ENCODE measurements around the gene ANGPTL7. TPM values are rescaled to one million over a fixed set of nuclear protein-coding genes. Genes with fewer than 3 reads are reported as not detected.

Gene ANGPTL7
- total RNA-seq, 1 donor from 2014 or later: not detected

DNA sequence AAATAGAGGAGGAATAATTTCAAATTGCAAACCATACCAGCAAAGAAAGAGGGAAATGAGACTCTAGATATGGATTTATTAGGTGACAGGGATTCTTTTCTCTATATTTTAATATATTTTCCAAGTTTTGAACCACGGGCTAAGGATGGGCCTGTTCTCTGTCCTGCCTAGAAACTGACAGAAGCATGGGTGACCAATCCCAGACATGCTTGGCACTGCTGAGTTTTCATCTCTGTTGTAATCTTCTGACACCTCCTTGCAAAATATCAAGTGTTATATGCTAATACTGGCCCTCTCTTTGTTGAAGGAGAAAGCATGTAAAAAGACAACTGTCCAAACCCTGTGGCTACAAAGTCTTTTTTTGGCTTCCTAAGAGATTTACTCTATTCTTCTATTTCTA, 774 bp upstream of the ANGPTL7 start:
- TF ChIP-seq, protein P1, sequence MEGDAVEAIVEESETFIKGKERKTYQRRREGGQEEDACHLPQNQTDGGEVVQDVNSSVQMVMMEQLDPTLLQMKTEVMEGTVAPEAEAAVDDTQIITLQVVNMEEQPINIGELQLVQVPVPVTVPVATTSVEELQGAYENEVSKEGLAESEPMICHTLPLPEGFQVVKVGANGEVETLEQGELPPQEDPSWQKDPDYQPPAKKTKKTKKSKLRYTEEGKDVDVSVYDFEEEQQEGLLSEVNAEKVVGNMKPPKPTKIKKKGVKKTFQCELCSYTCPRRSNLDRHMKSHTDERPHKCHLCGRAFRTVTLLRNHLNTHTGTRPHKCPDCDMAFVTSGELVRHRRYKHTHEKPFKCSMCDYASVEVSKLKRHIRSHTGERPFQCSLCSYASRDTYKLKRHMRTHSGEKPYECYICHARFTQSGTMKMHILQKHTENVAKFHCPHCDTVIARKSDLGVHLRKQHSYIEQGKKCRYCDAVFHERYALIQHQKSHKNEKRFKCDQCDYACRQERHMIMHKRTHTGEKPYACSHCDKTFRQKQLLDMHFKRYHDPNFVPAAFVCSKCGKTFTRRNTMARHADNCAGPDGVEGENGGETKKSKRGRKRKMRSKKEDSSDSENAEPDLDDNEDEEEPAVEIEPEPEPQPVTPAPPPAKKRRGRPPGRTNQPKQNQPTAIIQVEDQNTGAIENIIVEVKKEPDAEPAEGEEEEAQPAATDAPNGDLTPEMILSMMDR (IDR thresholded peaks at IDR 0.05; ENCODE audit: insufficient read depth, low read length, poor library complexity, severe bottlenecking): no peak

DNA sequence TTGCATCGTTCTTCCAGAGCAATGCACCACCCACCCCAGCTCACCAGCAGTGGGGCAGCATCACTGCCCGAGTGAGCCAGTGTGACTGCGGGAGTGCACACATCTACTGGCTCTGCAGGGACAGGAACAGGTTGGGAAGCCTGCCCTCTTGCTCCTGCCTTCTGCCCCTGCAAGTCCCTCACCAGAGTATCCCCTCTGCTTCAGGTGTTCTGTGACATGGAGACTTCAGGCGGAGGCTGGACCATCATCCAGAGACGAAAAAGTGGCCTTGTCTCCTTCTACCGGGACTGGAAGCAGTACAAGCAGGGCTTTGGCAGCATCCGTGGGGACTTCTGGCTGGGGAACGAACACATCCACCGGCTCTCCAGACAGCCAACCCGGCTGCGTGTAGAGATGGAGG, 4.2 kb downstream of the ANGPTL7 start:
- TF ChIP-seq, protein P1 (IDR thresholded peaks at IDR 0.05; ENCODE audit: insufficient read depth, low read length, poor library complexity, severe bottlenecking): no peak
- Histone ChIP-seq H3K36me3 (ENCODE audit: control insufficient read depth, insufficient read depth, low read length) (peaks cover 2% of the 10 kb centered on the region), H3K27me3 (ENCODE audit: control insufficient read depth, insufficient read depth, low read length) (no peaks in the 10 kb centered on the region), H3K4me3 (ENCODE audit: low read depth, low read length) (no peak overlapping the region)
- no peak for DNase-seq (ENCODE audit: low read depth)

More for the DNA sequence above, 774 bp upstream of the ANGPTL7 start:
- H3K4me3 ChIP-seq (ENCODE audit: low read depth, low read length): no peak overlapping the region
- no peak for DNase-seq (ENCODE audit: low read depth)
- peaks cover under 1% of the 10 kb centered on the region for H3K36me3 ChIP-seq (ENCODE audit: control insufficient read depth, insufficient read depth, low read length)
- no peaks in the 10 kb centered on the region for H3K27me3 ChIP-seq (ENCODE audit: control insufficient read depth, insufficient read depth, low read length)

DNA sequence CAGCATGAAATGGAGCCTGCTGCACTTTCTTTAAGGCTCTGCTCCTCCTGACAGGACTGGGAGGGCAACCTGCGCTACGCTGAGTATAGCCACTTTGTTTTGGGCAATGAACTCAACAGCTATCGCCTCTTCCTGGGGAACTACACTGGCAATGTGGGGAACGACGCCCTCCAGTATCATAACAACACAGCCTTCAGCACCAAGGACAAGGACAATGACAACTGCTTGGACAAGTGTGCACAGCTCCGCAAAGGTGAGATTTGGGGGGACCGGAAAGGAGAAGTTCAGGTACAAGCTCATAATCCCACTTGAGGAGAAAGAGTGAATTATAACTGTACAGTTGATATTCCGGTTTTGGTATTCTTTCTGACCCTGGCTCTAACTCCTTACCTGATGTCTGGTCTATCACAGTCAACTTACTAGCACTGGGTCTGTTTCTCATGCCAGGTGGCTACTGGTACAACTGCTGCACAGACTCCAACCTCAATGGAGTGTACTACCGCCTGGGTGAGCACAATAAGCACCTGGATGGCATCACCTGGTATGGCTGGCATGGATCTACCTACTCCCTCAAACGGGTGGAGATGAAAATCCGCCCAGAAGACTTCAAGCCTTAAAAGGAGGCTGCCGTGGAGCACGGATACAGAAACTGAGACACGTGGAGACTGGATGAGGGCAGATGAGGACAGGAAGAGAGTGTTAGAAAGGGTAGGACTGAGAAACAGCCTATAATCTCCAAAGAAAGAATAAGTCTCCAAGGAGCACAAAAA, 5.4 kb downstream of the ANGPTL7 start:
- H3K36me3 ChIP-seq (ENCODE audit: control insufficient read depth, insufficient read depth, low read length): peaks cover 2% of the 10 kb centered on the region
- H3K4me3 ChIP-seq (ENCODE audit: low read depth, low read length): no peak overlapping the region
- DNase-seq (ENCODE audit: low read depth): no peak
- no peaks in the 10 kb centered on the region for H3K27me3 ChIP-seq (ENCODE audit: control insufficient read depth, insufficient read depth, low read length)
- TF ChIP-seq, protein P1 (IDR thresholded peaks at IDR 0.05; ENCODE audit: insufficient read depth, low read length, poor library complexity, severe bottlenecking): no peak

DNA sequence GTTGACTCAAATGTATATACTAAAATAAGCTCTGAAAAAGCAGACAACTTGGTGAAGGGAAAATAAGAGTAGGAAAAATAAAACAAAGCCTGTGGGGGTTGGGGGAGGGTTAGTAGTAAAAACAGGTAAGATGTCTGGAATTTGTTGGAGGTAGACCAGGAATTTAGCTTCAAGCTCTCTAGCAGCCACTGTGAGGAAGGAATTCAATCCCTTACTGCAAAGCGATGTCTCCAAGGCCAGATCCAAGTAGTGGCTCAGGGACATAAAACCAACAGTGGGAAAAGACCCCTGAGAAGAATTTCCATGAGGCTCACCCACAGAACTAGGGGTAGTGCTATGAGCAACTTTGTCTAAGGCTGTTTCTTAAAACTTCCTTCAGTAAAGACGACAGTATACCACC, 7.8 kb downstream of the ANGPTL7 start:
- DNase-seq (ENCODE audit: low read depth): no peak
- H3K27me3 ChIP-seq (ENCODE audit: control insufficient read depth, insufficient read depth, low read length): no peaks in the 10 kb centered on the region
- TF ChIP-seq, protein P1 (IDR thresholded peaks at IDR 0.05; ENCODE audit: insufficient read depth, low read length, poor library complexity, severe bottlenecking): no peak
- peaks cover 2% of the 10 kb centered on the region for H3K36me3 ChIP-seq (ENCODE audit: control insufficient read depth, insufficient read depth, low read length)
- no peak overlapping the region for H3K4me3 ChIP-seq (ENCODE audit: low read depth, low read length)

DNA sequence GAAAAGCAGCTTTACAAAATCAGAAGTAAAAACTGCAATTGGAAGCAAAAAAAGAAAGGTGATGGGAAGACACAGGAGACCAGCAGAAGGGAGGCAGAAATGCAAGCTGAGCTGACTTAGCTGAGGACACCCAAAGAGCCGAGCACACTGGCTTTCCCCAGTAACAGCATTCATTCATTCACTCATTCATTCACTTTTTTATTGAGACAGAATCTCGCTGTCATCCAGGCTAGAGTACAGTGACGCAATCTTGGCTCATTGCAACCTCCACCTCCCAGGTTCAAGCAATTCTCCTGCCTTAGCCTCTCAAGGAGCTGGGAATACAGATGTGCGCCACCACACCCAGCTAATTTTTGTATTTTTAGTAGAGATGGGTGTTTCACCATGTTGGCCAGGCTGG, 8.2 kb downstream of the ANGPTL7 start:
- no peak for DNase-seq (ENCODE audit: low read depth)
- no peak overlapping the region for H3K4me3 ChIP-seq (ENCODE audit: low read depth, low read length)
- TF ChIP-seq, protein P1 (IDR thresholded peaks at IDR 0.05; ENCODE audit: insufficient read depth, low read length, poor library complexity, severe bottlenecking): no peak
- H3K27me3 ChIP-seq (ENCODE audit: control insufficient read depth, insufficient read depth, low read length): no peaks in the 10 kb centered on the region
- H3K36me3 ChIP-seq (ENCODE audit: control insufficient read depth, insufficient read depth, low read length): peaks cover 2% of the 10 kb centered on the region

DNA sequence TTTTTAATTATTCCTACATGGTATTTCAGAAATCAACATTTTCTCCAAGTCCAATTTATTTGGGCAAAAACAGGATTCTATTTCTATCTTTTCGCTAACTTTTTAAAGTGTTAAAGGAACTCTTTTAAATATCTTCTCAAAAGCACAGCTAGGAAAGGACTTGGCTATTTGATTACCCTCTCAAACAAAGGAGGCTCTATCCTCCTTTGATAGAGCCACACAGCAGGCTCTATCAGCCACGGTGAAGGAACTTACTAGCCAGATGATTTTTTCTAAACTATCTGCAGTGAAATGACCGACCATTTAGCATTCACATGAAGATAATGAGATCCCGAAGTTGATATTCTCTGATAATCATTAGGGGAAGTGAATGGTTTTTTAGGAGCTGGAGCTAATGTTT, 9.1 kb downstream of the ANGPTL7 start:
- peaks cover 2% of the 10 kb centered on the region for H3K36me3 ChIP-seq (ENCODE audit: control insufficient read depth, insufficient read depth, low read length)
- TF ChIP-seq, protein P1 (IDR thresholded peaks at IDR 0.05; ENCODE audit: insufficient read depth, low read length, poor library complexity, severe bottlenecking): no peak

More for the DNA sequence above, 9.1 kb downstream of the ANGPTL7 start:
- no peak overlapping the region for H3K4me3 ChIP-seq (ENCODE audit: low read depth, low read length)
- no peak for DNase-seq (ENCODE audit: low read depth)
- H3K27me3 ChIP-seq (ENCODE audit: control insufficient read depth, insufficient read depth, low read length): no peaks in the 10 kb centered on the region
